ENCODE measurements around the gene ARAP2.

DNA sequence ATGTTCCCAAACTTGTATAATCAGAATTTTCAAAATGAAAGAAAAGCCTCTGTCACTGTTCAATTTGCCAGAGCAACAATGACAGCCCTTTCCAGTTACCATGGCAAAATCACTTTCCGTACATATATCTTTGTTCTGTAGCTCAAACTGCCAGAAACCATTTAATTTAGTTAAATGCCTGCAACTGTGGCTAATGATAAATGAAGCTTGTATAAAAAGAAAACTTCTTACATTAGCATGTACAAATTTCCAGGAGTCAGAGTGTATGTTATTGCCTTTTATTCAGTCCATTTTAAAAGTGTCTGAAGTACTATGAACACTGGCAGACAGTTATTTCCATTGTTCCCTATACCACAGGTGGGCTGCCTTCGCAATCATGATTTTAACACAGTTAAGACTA is 30.3 kb downstream of the ARAP2 start:
- TF ChIP-seq, protein P1, sequence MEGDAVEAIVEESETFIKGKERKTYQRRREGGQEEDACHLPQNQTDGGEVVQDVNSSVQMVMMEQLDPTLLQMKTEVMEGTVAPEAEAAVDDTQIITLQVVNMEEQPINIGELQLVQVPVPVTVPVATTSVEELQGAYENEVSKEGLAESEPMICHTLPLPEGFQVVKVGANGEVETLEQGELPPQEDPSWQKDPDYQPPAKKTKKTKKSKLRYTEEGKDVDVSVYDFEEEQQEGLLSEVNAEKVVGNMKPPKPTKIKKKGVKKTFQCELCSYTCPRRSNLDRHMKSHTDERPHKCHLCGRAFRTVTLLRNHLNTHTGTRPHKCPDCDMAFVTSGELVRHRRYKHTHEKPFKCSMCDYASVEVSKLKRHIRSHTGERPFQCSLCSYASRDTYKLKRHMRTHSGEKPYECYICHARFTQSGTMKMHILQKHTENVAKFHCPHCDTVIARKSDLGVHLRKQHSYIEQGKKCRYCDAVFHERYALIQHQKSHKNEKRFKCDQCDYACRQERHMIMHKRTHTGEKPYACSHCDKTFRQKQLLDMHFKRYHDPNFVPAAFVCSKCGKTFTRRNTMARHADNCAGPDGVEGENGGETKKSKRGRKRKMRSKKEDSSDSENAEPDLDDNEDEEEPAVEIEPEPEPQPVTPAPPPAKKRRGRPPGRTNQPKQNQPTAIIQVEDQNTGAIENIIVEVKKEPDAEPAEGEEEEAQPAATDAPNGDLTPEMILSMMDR (IDR thresholded peaks at IDR 0.05): no peak
- TF ChIP-seq POLR2A (IDR thresholded peaks at IDR 0.05): no peak

Measured in lower leg skin (tissue), 3 donors.